Kidney (tissue), 14 donors: ENCODE data around the gene MTMR11. TPM values are rescaled to one million over a fixed set of nuclear protein-coding genes. Genes with fewer than 3 reads are reported as not detected.

Experiments used
- DNase-seq, 5 donors: peaks; one replicate each; pipeline ENCODE4 v3.0.0-alpha.2; 2013 to 2020
- FAIRE-seq: peaks from 2 replicates; lab custom pipeline; 2012; peaks lifted over from hg19 to GRCh38; lab: Jason Lieb, UNC
- H3K27ac ChIP-seq, 2 donors: one replicate each; pipeline ENCODE4 v1.7.0; 2013; ENCODE audit warnings: low read depth in 2 of 2, low read length in 2 of 2, inconsistent platforms in 1 of 2
- H3K27me3 ChIP-seq: one replicate; pipeline ENCODE4 v1.7.1; 2013; ENCODE audit warnings: low read length, inconsistent platforms; ENCODE audit not compliant: control insufficient read depth, insufficient read depth
- H3K36me3 ChIP-seq, 3 donors: one replicate each; pipeline versions ENCODE4 v1.7.0 to v1.7.1; 2013; ENCODE audit warnings: low read length in 3 of 3, control low read depth in 1 of 3, inconsistent platforms in 1 of 3; ENCODE audit not compliant: insufficient read depth in 3 of 3, control insufficient read depth in 2 of 3
- H3K4me1 ChIP-seq, 3 donors: one replicate each; pipeline versions ENCODE4 v1.7.0 to v1.7.1; 2013; ENCODE audit warnings: low read length in 3 of 3, inconsistent platforms in 1 of 3, low read depth in 1 of 3; ENCODE audit not compliant: control insufficient read depth in 2 of 3, insufficient read depth in 2 of 3
- H3K4me3 ChIP-seq, 3 donors: one replicate each; pipeline versions ENCODE4 v1.7.0 to v1.8.1; 2013; ENCODE audit warnings: low read length in 3 of 3, control low read depth in 1 of 3, inconsistent platforms in 1 of 3
- H3K9ac ChIP-seq, 3 donors: one replicate each; pipeline versions ENCODE4 v1.7.0 to v1.7.1; 2013; ENCODE audit warnings: low read length in 3 of 3, control low read depth in 1 of 3, inconsistent platforms in 1 of 3
- H3K9me3 ChIP-seq, 3 donors: one replicate each; pipeline versions ENCODE4 v1.7.0 to v1.7.1; 2013; ENCODE audit warnings: low read length in 3 of 3, control low read depth in 1 of 3, inconsistent platforms in 1 of 3; ENCODE audit not compliant: control insufficient read depth in 2 of 3, insufficient read depth in 1 of 3
- intact Hi-C: fragments of 100-400 bp; cut with DNase I; formaldehyde crosslinking; loops from one replicate; pipeline ENCODE4 v1.11.1; 2022
- polyA plus RNA-seq: library from polyadenylated mRNA; stranded (reverse); fragments of 350-450 nt; fragmentation: Illumina TruSeq; extraction: RNeasy Lipid Tissue Mini Kit (QIAGEN cat#74804); gene quantifications from one replicate; pipeline ENCODE4 v1.2.3, GENCODE V29; 2014; ENCODE audit warnings: low read depth, low replicate concordance; ENCODE audit not compliant: insufficient read depth
- total RNA-seq: library from RNA; stranded (reverse); fragmentation: NEBNext Ultra II Directional; extraction: Animal tissue kit (Norgen Biotek cat#: 25700); gene quantifications from one replicate; pipeline ENCODE4 v1.2.1, GENCODE V29; 2021
- TF ChIP-seq, protein P1 (sequence below): IDR thresholded peaks from 3 replicates; pipeline ENCODE4 v1.5.1; 2012; ENCODE audit warnings: mild to moderate bottlenecking, moderate library complexity, borderline replicate concordance; ENCODE audit not compliant: insufficient read depth; ENCODE audit errors: extremely low read depth
- donor health status: control.
- donor health status: control.
- donor health status: control.
- donor health status: control.
- donor health status: control.
- donor health status: DM: yes; HTN: yes; CAD: no.
- donor health status: Normal renal cell carcinoma (clear cell type).

MTMR11 gene
- total and polyA plus RNA-seq, 2 donors from 2014 or later = 21.6 to 24.7 TPM

GRCh38 chr1:149928401-149928724 lies 8.3 kb downstream of the MTMR11 start:
- no peak for DNase-seq
- TF ChIP-seq, protein P1, sequence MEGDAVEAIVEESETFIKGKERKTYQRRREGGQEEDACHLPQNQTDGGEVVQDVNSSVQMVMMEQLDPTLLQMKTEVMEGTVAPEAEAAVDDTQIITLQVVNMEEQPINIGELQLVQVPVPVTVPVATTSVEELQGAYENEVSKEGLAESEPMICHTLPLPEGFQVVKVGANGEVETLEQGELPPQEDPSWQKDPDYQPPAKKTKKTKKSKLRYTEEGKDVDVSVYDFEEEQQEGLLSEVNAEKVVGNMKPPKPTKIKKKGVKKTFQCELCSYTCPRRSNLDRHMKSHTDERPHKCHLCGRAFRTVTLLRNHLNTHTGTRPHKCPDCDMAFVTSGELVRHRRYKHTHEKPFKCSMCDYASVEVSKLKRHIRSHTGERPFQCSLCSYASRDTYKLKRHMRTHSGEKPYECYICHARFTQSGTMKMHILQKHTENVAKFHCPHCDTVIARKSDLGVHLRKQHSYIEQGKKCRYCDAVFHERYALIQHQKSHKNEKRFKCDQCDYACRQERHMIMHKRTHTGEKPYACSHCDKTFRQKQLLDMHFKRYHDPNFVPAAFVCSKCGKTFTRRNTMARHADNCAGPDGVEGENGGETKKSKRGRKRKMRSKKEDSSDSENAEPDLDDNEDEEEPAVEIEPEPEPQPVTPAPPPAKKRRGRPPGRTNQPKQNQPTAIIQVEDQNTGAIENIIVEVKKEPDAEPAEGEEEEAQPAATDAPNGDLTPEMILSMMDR = no peak
- Histone ChIP-seq H3K4me1 (peaks cover 5 to 18% (median 18%) of the 10 kb centered on the region in 3 donors), H3K9ac (peak overlapping the region; percentile 86 to 90 (median 87)), H3K27ac (peak overlapping the region; percentile 90 to 91), H3K27me3 (no peaks in the 10 kb centered on the region), H3K9me3 (no peaks in the 10 kb centered on the region), H3K36me3 (peaks cover 12 to 49% (median 31%) of the 10 kb centered on the region in 3 donors), H3K4me3 (peak overlapping the region; percentile 92 to 97 (median 94))
- no peak for FAIRE-seq
- intact Hi-C loops = no loop called here

GRCh38 chr1:149927563-149928400 lies 8.9 kb downstream of the MTMR11 start, which contains the start of gene SF3B4:
Gene SF3B4 (minus strand): TSS chr1:149927803. CDS start chr1:149927759, 44 bp downstream.
- H3K4me1 ChIP-seq = peaks cover 5 to 18% (median 18%) of the 10 kb centered on the region in 3 donors
- no peaks in the 10 kb centered on the region for H3K9me3 ChIP-seq
- DNase-seq (peak; percentile 96 to 98 (median 98)), FAIRE-seq (no peak)
- H3K27me3 ChIP-seq = no peaks in the 10 kb centered on the region
- peak within 1 kb of the TSS; percentile 90 to 91 for H3K27ac ChIP-seq
- TF ChIP-seq, protein P1 = peak; percentile 11
- H3K36me3 ChIP-seq = peaks cover 12 to 54% (median 33%) of the 10 kb centered on the region in 3 donors
- H3K9ac ChIP-seq = peak within 1 kb of the TSS; percentile 86 to 90 (median 87)
- peak within 1 kb of the TSS; percentile 92 to 97 (median 94) for H3K4me3 ChIP-seq
- intact Hi-C loops = no loop called here

DNA sequence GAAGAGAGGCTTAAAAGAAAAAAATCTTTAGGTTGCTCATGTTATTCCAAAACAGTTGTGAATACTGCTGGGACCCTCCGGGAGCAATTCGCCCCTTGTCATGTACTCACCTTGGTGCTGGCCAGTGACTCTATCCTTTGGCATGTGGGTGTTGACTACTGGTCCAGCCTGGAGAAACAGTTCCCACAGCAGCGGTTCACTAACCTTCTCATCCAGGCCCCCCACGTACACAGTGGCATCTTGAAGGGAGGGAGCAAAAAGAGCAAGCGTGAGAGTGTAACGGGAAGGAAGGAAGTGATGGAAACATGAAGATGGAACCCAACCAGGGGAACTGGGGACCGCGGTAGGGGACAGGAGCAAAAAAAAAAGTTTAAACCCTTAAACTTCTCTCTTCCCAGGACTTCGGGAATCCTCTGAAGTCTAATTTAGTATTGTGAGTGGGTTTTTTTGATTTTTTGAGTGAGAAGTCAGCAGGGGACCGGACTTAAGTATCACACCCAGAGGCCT lies 9.6 kb downstream of the MTMR11 start:
- Histone ChIP-seq H3K27ac (peak overlapping the region; percentile 90 to 91), H3K36me3 (peaks cover 12 to 54% (median 34%) of the 10 kb centered on the region in 3 donors), H3K27me3 (no peaks in the 10 kb centered on the region), H3K4me1 (peaks cover 5 to 18% (median 18%) of the 10 kb centered on the region in 3 donors), H3K9ac (peak overlapping the region; percentile 83 to 87 (median 86)), H3K4me3 (peak overlapping the region; percentile 92 to 97 (median 94)), H3K9me3 (no peaks in the 10 kb centered on the region)
- peak in 1 of 5 donors; percentile 41 for DNase-seq
- FAIRE-seq = no peak
- TF ChIP-seq, protein P1 = no peak
- intact Hi-C loops = no loop called here
